ENCODE results near the gene SPATS2.

DNA sequence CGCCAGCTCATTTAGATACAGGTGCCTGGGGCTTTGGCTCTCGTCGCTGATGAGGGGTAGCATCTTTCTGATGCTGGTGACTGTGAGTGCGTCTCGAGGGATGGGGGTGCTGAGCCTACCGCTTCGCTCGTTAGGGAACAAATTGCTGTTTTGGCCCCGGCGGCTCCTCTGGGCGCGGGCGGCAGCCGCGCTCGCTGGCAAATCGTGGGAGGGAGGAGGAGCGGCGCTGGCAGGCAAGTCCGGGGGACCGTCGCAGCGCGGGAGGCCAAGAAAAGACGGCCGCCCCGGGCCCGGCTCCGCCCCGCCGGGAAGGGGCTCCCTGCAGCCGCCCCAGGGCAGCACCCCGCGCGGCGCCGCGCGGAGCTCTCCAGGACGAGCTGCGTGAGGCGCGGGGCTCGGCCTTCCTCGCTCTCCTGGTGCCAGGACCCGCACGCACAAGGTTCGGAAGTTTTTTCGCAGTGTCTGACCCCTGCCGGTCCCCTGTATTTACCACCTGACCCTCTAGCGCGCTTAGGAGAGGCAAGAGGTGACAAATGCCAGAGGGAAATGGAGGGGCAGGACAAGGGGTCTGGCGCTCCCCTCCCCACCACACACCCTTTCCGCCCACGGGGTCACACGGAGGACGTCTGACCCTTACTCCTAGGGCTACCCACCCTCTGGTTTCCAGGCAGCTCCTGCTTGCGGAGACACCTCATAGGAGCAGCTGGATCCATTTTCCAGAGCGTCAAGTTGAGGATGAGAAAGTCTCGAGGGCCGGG lies 170.7 kb downstream of the SPATS2 start:
- TF ChIP-seq POLR2AphosphoS5 (IDR thresholded peaks at IDR 0.05; ENCODE audit: low read depth, low read length) (no peak), CTCF (IDR thresholded peaks at IDR 0.05) (no peak), SIN3A (IDR thresholded peaks at IDR 0.05; ENCODE audit: borderline replicate concordance, insufficient read depth, low read depth, low read length) (no peak)

Data from Panc1 (cell line).